WI38 (cell line): ENCODE data around the gene ABCA13.

Experiments used
- H3K4me3 ChIP-seq: 2 replicates; pipeline ENCODE4 v1.5.1; 2011; ENCODE audit warnings: low read depth, mild to moderate bottlenecking, control low read depth, low read length
- CTCF ChIP-seq: IDR thresholded peaks from 2 replicates; pipeline ENCODE4 v1.5.1; 2012; ENCODE audit warnings: low read depth, mild to moderate bottlenecking, control low read depth, low read length

ABCA13 gene

GRCh38 chr7:48681006-48681405 is 509.7 kb downstream of the ABCA13 start:
- TF ChIP-seq CTCF, result no peak
- H3K4me3 ChIP-seq, result no peak overlapping the region

DNA sequence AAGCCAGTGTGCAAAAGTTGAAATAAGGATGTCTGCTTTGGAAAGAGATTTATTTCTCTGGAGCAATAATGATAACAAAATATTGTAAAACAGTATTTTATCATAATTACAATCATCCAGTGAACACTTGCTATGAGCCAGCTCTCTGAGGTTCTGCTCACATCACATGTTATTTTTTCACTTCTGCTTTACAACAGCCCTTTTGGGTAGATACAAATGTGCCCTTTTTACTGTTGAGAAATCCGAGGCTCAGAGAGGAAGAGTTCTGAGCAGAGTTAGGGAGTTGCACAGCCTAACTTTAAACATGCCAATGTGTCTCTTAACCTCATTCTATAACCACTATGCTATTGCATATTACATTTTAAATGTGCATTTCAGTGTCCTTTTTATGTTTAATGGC is 520.5 kb downstream of the ABCA13 start:
- no peak for TF ChIP-seq CTCF
- H3K4me3 ChIP-seq, result no peak overlapping the region
